ENCODE results near the gene LRRTM4. TPM values are rescaled to one million over a fixed set of nuclear protein-coding genes. Genes with fewer than 3 reads are reported as not detected.

The LRRTM4 gene
- total RNA-seq, 1 experiment from 2014 or later = not detected

DNA sequence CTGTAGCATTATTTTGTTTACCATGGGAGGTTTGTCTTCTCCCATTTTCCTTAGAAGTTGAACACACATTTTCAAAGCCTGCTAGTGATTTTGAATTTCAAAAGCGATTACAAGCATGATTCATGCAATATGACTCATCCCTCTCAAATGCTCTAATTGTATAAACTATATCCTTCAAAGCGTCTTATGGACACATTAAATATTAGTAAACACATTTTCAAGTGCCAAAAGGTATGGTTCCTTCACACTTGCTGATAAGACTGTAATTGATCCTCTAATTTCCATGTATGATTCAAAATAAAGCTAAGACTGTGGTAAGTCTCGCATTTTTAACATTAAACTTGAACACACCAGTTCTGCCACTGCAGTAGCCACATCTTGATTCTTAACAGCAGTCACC lies 512.9 kb downstream of the LRRTM4 start:
- ChIA-PET POLR2A (no interaction called here), CTCF (no interaction called here)

DNA sequence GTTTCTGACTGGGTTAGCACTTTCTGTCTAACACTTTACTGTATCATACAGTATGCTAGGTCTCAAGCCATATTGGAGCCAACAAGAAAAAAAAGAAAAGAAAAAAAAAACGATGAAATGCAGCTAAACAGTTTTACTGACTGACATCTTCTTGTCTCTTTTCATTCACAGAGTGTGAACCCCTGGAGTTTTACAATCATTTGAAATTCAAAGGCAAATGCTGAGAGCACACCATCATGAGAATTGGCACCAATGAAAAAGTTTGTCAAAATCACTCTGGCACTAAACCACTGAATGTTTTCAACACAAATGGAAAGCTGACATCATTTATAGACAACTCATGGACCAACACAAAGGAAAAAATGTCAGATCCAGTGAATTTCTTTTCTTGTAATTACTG lies 513.3 kb downstream of the LRRTM4 start:
- H3K36me3 Mint-ChIP-seq (ENCODE audit: insufficient read depth, unreplicated experiment) = no peaks in the 10 kb centered on the region

More for the DNA sequence above, 512.9 kb downstream of the LRRTM4 start:
- TF ChIP-seq, protein P1, sequence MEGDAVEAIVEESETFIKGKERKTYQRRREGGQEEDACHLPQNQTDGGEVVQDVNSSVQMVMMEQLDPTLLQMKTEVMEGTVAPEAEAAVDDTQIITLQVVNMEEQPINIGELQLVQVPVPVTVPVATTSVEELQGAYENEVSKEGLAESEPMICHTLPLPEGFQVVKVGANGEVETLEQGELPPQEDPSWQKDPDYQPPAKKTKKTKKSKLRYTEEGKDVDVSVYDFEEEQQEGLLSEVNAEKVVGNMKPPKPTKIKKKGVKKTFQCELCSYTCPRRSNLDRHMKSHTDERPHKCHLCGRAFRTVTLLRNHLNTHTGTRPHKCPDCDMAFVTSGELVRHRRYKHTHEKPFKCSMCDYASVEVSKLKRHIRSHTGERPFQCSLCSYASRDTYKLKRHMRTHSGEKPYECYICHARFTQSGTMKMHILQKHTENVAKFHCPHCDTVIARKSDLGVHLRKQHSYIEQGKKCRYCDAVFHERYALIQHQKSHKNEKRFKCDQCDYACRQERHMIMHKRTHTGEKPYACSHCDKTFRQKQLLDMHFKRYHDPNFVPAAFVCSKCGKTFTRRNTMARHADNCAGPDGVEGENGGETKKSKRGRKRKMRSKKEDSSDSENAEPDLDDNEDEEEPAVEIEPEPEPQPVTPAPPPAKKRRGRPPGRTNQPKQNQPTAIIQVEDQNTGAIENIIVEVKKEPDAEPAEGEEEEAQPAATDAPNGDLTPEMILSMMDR (IDR thresholded peaks at IDR 0.05; ENCODE audit: unreplicated experiment) = no peak
- Mint-ChIP-seq H3K36me3 (ENCODE audit: insufficient read depth, unreplicated experiment) (no peaks in the 10 kb centered on the region), H3K27ac (ENCODE audit: low read depth, unreplicated experiment) (no peak overlapping the region), H3K4me3 (ENCODE audit: unreplicated experiment) (no peak overlapping the region), H3K9me3 (ENCODE audit: unreplicated experiment) (no peaks in the 10 kb centered on the region), H3K27me3 (ENCODE audit: insufficient read depth, unreplicated experiment) (no peaks in the 10 kb centered on the region), H3K4me1 (ENCODE audit: insufficient read depth, unreplicated experiment) (no peaks in the 10 kb centered on the region)
- no TSS peak for BruUV-seq (replicated peaks)
- intact Hi-C loops (cut with micrococcal nuclease) = no loop called here
- peak; percentile 38 for DNase-seq (ENCODE audit: unreplicated experiment)

DNA sequence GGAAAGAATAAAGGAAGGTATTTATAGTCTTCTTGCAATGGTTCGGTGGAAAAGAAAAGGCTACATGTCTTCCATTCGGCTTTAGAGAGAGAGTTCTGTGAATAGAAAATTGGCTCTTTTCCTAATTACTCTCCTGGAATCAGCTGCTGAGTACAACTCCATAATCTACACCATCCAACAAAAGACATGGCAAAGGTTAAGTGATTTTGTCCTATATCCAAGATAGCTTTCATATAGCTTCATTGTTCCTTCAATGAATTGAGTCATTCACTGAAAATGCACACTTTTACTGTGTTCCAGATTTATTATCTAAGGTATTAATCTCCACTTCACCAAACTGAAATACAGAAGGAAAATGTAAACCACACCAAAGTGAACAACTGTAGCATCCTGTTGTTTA lies 514.5 kb downstream of the LRRTM4 start:
- ChIA-PET POLR2A (no interaction called here), CTCF (interaction anchor here (1.1 kb wide), 1 partner anchor 54 kb away, joined by 4 read pairs; no protein-coding TSS in a partner anchor)
- DNase-seq (ENCODE audit: unreplicated experiment) = no peak
- Mint-ChIP-seq H3K4me1 (ENCODE audit: insufficient read depth, unreplicated experiment) (no peaks in the 10 kb centered on the region), H3K9me3 (ENCODE audit: unreplicated experiment) (no peaks in the 10 kb centered on the region), H3K4me3 (ENCODE audit: unreplicated experiment) (no peak overlapping the region), H3K36me3 (ENCODE audit: insufficient read depth, unreplicated experiment) (no peaks in the 10 kb centered on the region), H3K27me3 (ENCODE audit: insufficient read depth, unreplicated experiment) (no peaks in the 10 kb centered on the region), H3K27ac (ENCODE audit: low read depth, unreplicated experiment) (no peak overlapping the region)
- TF ChIP-seq, protein P1 (IDR thresholded peaks at IDR 0.05; ENCODE audit: unreplicated experiment) = no peak
- no TSS peak for BruUV-seq (replicated peaks)
- intact Hi-C loops (cut with micrococcal nuclease) = no loop called here

More for the DNA sequence above, 513.3 kb downstream of the LRRTM4 start:
- CTCF ChIA-PET = interaction anchor here (1.1 kb wide), 1 partner anchor 55 kb away, joined by 4 read pairs; no protein-coding TSS in a partner anchor
- Mint-ChIP-seq H3K4me3 (ENCODE audit: unreplicated experiment) (no peak overlapping the region), H3K4me1 (ENCODE audit: insufficient read depth, unreplicated experiment) (no peaks in the 10 kb centered on the region), H3K9me3 (ENCODE audit: unreplicated experiment) (no peaks in the 10 kb centered on the region), H3K27ac (ENCODE audit: low read depth, unreplicated experiment) (no peak overlapping the region), H3K27me3 (ENCODE audit: insufficient read depth, unreplicated experiment) (no peaks in the 10 kb centered on the region)
- no TSS peak for BruUV-seq (replicated peaks)
- intact Hi-C loops (cut with micrococcal nuclease) = no loop called here
- no peak for DNase-seq (ENCODE audit: unreplicated experiment)
- POLR2A ChIA-PET = no interaction called here
- TF ChIP-seq, protein P1 (IDR thresholded peaks at IDR 0.05; ENCODE audit: unreplicated experiment) = no peak

DNA sequence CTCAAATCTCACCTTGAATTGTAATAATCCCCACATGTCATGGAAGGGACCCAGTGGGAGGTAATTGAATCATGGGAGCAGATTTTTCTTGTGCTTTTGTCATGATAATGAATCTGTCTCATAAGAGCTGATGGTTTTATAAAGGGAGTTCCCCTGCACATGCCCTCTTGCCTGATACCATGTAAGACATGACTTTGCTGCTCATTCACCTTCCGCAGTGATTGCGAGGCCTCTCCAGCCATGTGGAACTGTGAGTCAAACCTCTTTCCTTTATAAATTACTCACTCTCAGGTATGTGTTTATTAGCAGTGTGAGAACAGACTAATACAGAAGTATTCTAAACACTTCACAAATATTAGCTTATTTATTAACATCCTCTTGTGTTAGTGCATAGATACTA lies 516.7 kb downstream of the LRRTM4 start:
- no peak for DNase-seq (ENCODE audit: unreplicated experiment)
- ChIA-PET CTCF (no interaction called here), POLR2A (no interaction called here)
- BruUV-seq (replicated peaks) = no TSS peak
- no peak overlapping the region for H3K27ac Mint-ChIP-seq (ENCODE audit: low read depth, unreplicated experiment)
- TF ChIP-seq, protein P1 (IDR thresholded peaks at IDR 0.05; ENCODE audit: unreplicated experiment) = no peak
- no peaks in the 10 kb centered on the region for H3K36me3 Mint-ChIP-seq (ENCODE audit: insufficient read depth, unreplicated experiment)
- no peaks in the 10 kb centered on the region for H3K4me1 Mint-ChIP-seq (ENCODE audit: insufficient read depth, unreplicated experiment)
- no peak overlapping the region for H3K4me3 Mint-ChIP-seq (ENCODE audit: unreplicated experiment)
- intact Hi-C loops (cut with micrococcal nuclease) = no loop called here
- H3K9me3 Mint-ChIP-seq (ENCODE audit: unreplicated experiment) = no peaks in the 10 kb centered on the region
- no peaks in the 10 kb centered on the region for H3K27me3 Mint-ChIP-seq (ENCODE audit: insufficient read depth, unreplicated experiment)
